Fibroblast of upper back skin (primary cell): ENCODE measurements around the gene FNIP2.
"Not testable (repeated sequence)": the region's sequence is repeated elsewhere in the genome, so short reads cannot be mapped to it uniquely, and the experiment has no call there.

Experiments
- DNase-seq: peaks from one replicate; pipeline ENCODE4 v3.0.0-alpha.2; 2013

Gene FNIP2

DNA sequence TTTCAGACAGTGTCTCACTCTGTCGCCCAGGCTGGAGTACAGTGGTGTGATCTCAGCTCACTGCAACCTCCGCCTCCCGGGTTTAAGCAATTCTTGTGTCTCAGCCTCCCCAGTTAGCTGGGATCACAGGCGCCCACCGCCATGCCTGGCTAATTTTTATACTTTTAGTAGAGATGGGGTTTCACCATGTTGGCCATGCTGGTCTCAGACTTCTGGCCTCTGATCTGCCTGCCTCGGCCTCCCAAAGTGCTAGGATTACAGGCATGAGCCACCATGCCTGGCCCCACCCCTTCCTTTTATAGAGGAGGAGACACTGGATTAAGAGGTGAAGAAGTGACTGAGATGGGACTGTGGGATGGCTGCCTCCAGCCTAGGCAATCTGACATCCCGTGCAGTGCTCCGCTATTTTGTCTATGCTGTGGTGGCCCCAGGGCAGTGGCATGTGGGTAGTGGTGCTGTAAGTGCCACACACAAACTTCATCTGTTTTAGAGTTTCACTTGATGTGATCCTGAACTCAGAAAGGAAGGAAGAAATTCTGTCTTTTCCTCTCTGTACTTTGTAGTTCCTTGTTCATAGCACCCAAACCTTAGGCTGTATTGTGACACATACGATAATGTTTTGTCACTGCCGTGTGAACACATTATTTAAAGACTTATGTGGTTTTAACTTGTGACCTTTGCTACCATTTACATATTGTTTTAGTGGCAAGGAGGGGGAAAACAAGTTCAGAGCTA, 48.9 kb downstream of the FNIP2 start:
- DNase-seq: no peak

DNA sequence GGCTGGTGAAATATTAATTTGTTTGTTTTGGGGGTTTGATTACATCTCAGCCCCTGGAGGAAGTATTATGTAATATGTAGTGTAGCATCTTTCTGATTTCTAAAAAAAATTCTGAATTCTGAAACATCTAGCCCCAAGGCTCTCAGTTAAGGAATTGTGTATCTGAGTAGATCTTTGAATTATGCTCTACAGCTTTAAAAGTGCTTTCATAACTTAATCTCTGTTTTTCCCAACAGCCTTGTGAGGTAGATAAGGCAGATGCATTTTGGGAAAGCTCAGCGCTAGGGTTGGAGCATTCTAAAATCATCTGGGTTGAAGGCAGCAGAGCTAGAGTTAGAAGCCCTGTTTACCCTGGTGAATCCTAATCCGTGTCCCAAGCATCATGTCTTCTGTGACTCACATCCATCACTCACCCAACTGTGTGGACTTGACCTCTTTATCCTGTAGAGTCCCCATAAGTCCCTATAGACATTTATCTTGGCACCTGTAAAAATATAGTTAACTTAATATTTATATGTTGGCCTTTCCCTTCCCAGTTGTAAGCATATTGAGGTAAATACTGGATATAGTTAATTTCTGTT, 49.8 kb downstream of the FNIP2 start:
- DNase-seq: no peak

DNA sequence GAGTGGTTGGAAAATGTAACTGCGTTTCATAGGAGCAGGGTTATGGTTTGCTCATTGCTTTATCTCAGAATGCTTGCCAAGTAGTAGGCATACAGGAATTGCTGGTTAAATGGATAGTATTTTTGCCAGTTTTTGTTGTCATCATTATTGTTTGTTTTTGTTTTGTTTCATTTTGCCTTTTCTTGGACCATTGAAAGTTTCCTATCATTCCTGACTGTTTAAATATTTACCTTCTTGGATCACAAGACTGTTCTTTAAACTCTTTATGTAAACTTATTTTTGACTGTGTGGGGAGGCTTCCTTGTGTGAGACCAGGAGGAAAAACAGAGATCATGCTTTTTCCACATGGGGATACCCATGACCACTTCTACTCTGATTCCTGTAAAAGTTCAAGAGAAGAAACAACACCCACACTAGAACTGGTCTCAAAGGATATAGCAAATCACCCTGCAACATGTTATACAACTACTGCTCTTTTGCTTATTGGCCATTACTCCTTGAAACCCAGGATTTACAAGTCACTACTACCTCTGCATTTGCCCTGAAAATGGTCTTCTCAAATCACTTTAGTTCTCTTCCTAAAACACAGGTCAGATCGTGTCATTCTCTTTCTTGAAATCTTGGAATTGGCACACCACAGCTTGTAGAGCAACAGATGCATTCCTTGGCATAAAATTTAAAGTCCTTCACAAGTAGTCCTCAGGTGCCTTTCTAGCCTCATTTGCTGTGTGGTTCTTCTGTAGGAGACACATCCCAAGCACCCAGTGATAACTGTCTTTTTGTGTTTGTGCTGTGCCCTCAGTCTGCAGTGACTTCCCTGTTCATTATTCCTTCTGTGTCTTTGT, 51.3 kb downstream of the FNIP2 start:
- no peak for DNase-seq

GRCh38 chr4:158821228-158821971, 52.6 kb downstream of the FNIP2 start:
- no peak for DNase-seq

GRCh38 chr4:158822348-158822747, 53.5 kb downstream of the FNIP2 start:
- no peak for DNase-seq

GRCh38 chr4:158823461-158823873, 54.6 kb downstream of the FNIP2 start:
- no peak for DNase-seq

- peak; percentile 27 for DNase-seq
Measured at GRCh38 chr4:158824425-158825274, 55.8 kb downstream of the FNIP2 start.

GRCh38 chr4:158825433-158826036, 56.7 kb downstream of the FNIP2 start:
- no peak for DNase-seq

GRCh38 chr4:158826057-158826456, 57.2 kb downstream of the FNIP2 start:
- DNase-seq: no peak

- DNase-seq: no peak
Measured at GRCh38 chr4:158826882-158827281, 58.1 kb downstream of the FNIP2 start.

DNA sequence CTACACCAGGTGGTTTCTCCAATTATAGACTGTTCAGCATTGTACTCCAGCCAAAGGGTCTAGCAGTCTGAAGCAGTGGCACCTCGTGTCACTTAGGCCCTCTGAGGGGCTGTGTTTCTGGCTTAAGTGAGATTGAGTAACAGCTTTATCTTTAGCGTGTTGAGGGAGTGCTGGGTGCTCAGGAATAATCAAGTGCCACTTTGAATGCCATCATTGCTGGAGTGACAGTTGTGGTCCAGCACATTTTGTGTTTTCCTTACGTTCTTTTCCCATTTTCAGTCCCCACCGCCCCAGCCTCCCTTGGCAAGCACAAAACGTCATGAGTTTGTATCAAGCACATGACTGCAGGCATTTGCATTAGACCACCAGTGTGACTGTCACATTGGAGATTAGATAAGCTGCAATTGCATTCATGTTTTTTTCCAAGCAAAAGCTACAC, 58.7 kb downstream of the FNIP2 start:
- no peak for DNase-seq

DNA sequence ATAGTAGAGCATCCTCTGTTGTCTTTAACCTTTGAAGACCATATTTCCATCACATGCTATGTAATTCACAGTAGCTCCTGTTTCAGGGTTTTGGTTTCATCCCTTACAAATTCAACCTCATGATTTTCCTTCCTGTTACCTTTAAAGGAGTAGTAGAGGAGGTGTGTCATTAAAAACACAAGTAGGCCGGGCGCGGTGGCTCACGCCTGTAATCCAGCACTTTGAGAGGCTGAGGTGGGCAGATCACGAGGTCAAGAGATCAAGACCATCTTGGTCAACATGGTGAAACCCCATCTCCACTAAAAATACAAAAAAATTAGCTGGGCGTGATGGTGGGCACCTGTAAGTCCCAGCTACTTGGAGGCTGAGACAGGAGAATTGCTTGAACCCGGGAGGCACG, 59.3 kb downstream of the FNIP2 start:
- not testable (repeated sequence) for DNase-seq

DNA sequence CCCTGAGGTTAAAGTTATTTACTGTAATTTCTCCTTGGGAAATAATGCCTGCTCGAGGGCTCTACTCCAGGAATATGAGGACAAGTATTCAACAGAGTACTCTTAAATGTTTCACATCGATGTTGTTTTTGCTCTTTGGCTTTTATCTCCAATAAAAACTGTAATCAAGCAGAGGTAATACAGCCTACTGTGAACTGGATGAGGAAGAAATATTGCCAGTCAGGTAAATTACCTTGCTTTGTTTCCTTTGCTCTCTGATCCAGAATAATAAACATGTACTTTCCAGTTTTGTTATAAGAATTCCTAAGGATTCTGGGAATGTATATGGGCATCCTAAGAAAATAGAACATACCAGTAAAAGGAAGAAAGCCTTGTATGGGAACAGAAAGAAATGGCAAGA, 60.4 kb downstream of the FNIP2 start:
- DNase-seq: no peak

DNA sequence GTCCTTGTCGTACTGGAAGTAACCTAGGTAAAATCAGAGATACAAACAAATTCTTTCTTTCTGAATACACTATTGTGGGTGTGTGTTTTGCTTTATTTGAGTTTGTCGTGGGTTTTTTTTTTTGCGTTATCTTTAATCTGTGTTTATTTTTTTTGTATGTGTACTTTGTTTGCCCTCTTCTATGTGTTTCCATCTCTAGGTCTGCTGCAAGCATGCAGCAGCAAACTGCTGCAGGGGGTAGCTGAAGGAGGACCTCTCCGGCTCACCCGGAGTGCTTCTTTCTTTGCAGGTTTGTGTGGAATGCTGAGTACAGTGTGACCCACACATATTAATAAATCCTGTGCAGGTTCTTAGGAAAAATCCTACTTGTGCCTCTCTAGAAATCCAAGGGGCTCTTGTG, 64.8 kb downstream of the FNIP2 start:
- no peak for DNase-seq

GRCh38 chr4:158835226-158836001, 66.6 kb downstream of the FNIP2 start:
- no peak for DNase-seq

- DNase-seq: no peak
Measured at GRCh38 chr4:158836002-158836369, 67.2 kb downstream of the FNIP2 start.

DNA sequence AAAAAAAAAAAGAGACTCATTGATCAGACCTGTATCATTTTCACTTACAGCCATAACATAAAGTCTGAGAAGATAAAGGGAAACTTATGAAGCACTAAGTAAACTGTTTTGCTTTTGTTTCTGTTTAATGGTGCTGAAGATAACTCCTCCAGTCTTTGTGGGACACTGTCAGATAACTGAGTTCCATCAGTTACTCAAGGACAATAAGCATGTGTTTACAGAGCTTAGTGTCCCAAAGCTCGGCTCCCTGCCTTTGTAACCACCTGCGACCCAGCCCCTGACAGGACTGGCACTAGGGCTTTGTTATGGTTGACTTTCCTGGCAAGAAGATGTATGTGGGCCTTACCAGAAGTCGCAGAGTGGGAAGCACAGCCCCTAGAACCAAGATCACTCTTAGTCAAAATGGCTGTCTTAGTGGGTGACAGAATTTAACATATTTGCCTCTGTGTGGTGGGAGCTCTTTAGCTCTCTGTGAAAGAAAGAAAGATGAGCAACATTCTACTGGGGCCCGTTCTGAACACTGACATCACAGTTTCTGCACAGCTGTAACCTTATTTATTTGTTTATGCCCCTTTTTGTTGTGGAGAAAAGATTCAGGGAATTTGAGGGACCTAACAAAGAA, 68.1 kb downstream of the FNIP2 start:
- no peak for DNase-seq

GRCh38 chr4:158837527-158838141, 68.8 kb downstream of the FNIP2 start:
- DNase-seq: no peak

- DNase-seq: no peak
Measured at GRCh38 chr4:158840131-158840530, 71.3 kb downstream of the FNIP2 start.

GRCh38 chr4:158841540-158841939, 72.7 kb downstream of the FNIP2 start:
- no peak for DNase-seq
